SK-N-MC (cell line): ENCODE results near the gene CNST.

Experiments
- DNase-seq: peaks from one replicate; pipeline ENCODE4 v3.0.0-alpha.2; 2011; ENCODE audit warnings: low read depth, low spot score
- H3K27ac ChIP-seq: fragments of 200-600 bp; sonication (generic); 2 replicates; pipeline ENCODE4 v1.5.1; 2016; ENCODE audit warnings: mixed run types
- H3K36me3 ChIP-seq: fragments of 200-600 bp; sonication (generic); 2 replicates; pipeline ENCODE4 v1.6.1; 2017; ENCODE audit warnings: antibody characterized with exemption, low read length, mixed read lengths; ENCODE audit not compliant: insufficient read depth
- H3K4me3 ChIP-seq: fragments of 200-600 bp; sonication (generic); 2 replicates; pipeline ENCODE4 v1.5.1; 2016
- H3K9ac ChIP-seq: fragments of 200-600 bp; sonication (generic); 2 replicates; pipeline ENCODE4 v1.8.0; 2017; ENCODE audit warnings: mixed run types, mixed read lengths; ENCODE audit not compliant: insufficient read length
- H3K9me3 ChIP-seq: fragments of 200-600 bp; sonication (generic); 2 replicates; pipeline ENCODE4 v1.6.1; 2017; ENCODE audit warnings: low read depth, mild to moderate bottlenecking, antibody characterized with exemption, low read length, moderate library complexity, mixed read lengths
- EZH2 ChIP-seq: fragments of 200-600 bp; sonication (generic); IDR thresholded peaks from one replicate; pipeline ENCODE4 v1.6.1; 2017; ENCODE audit warnings: antibody characterized with exemption
- FOXP2 ChIP-seq: optimal IDR thresholded peaks from 2 replicates; pipeline ENCODE3; 2011; ENCODE audit warnings: mild to moderate bottlenecking, moderate library complexity; ENCODE audit not compliant: insufficient read depth; ENCODE audit errors: extremely low read length, control extremely low read depth
- POLR2AphosphoS5 ChIP-seq: IDR thresholded peaks from 2 replicates; pipeline ENCODE4 v1.6.1; 2012; ENCODE audit warnings: mild to moderate bottlenecking, low read depth, low read length, borderline replicate concordance

CNST gene

DNA sequence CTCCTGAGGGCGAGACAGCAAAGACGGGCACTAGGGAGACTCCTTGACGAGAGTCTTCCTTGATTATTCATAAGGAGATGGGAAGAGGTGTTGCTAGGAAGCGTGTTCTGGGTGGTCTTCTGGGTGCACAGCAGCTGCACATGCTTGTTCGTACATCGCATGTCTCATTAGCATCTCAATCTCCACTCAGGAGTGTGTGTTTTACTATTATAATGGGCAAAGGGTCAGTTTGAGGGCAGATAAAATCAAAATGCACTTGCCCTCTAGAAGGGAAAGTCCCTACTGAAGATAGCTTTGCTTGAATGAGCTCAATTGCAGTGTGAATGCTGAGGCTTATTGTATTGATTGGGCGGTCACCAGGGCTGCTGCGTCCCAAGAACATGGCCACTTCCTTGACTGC is 107.8 kb downstream of the CNST start:
- no peaks in the 10 kb centered on the region for H3K9me3 ChIP-seq
- H3K36me3 ChIP-seq = no peaks in the 10 kb centered on the region
- H3K4me3 ChIP-seq = no peak overlapping the region
- TF ChIP-seq EZH2 = no peak
- TF ChIP-seq POLR2AphosphoS5 = no peak
- TF ChIP-seq FOXP2 = no peak
- no peak overlapping the region for H3K9ac ChIP-seq
- no peak overlapping the region for H3K27ac ChIP-seq
- DNase-seq = no peak

DNA sequence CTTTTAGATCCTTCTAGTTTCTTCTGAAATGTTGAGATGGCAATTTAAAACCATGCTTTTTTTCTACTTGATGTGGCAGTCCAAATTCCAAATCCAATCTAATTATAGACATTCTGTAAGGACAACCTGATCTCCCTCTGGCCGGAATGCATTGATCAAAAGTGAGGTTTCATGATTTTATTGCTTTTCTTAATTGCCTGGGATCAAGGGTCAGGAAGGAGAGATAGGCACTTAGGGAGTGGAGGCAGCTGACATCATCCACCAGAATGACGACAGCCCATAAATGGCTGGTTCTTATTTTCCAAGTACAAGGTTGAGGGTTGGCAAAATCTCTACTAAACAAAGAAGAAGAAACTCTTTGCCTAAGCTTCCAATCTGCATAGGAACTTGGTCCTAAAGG is 111.6 kb downstream of the CNST start:
- no peak for DNase-seq

DNA sequence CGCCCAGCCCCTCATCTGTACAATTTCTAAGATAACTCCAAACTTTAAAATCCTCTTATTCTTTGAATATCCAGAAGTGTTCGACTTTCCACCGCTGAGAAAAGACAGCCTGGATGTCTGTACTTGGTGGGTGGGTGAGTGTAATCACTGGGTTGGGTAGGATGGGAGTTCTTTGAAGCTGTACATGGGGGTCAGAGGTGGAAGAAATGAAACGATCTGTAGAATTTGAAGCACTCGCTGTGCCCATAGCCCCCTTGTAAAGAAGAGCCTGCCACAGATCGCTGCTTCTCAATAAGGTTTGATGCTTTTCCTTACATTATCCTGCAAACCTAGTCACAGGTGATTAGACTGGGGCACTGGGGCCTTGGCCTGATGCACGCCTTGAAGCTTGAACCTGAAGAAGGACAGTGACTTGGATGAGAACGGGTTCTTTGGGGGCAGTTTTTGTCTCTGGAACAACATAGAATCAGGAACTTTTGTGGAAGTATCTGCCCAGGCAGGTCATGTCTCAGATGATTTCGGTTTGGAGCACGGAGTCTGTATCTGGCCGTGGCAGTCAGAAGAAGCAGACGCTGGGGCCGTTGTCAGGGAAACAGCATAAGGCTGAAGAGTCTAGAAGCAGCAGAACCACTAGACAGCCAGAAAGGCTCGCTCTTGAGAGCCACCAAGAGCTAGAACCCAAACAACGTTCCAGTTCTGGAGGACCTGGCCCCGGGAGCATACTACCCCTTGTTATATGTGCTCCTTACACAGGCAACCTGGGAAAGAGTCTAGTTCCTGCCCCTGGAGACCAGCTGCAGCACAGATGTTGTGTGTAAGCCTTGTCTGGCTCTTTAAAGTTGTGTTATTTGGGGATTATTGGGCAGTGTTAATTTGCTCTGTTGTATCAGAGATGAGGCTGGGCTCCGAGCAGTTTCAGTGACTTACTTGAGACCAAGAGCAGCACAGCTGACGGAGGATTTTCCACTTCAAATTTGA is 112.8 kb downstream of the CNST start:
- no peak for DNase-seq
- Histone ChIP-seq H3K36me3 (no peaks in the 10 kb centered on the region), H3K27ac (no peak overlapping the region), H3K9me3 (no peaks in the 10 kb centered on the region), H3K4me3 (no peak overlapping the region), H3K9ac (no peak overlapping the region)
- TF ChIP-seq EZH2 (no peak), FOXP2 (no peak), POLR2AphosphoS5 (no peak)

More for the DNA sequence above, 111.6 kb downstream of the CNST start:
- no peak overlapping the region for H3K27ac ChIP-seq
- TF ChIP-seq EZH2 = no peak
- no peak for TF ChIP-seq POLR2AphosphoS5
- no peak for TF ChIP-seq FOXP2
- H3K9ac ChIP-seq = no peak overlapping the region
- H3K36me3 ChIP-seq = no peaks in the 10 kb centered on the region
- H3K9me3 ChIP-seq = no peaks in the 10 kb centered on the region
- no peak overlapping the region for H3K4me3 ChIP-seq

GRCh38 chr1:246679794-246680177 is 113.5 kb downstream of the CNST start:
- no peak for TF ChIP-seq FOXP2
- H3K27ac ChIP-seq = no peak overlapping the region
- H3K4me3 ChIP-seq = no peak overlapping the region
- H3K9me3 ChIP-seq = no peaks in the 10 kb centered on the region
- no peak overlapping the region for H3K9ac ChIP-seq
- no peak for DNase-seq
- H3K36me3 ChIP-seq = no peaks in the 10 kb centered on the region

GRCh38 chr1:246680190-246680589 is 113.9 kb downstream of the CNST start:
- H3K9ac ChIP-seq = no peak overlapping the region
- no peaks in the 10 kb centered on the region for H3K36me3 ChIP-seq
- no peak for DNase-seq
- TF ChIP-seq POLR2AphosphoS5 (no peak), EZH2 (no peak), FOXP2 (no peak)
- H3K27ac ChIP-seq = no peak overlapping the region
- H3K4me3 ChIP-seq = no peak overlapping the region
- no peaks in the 10 kb centered on the region for H3K9me3 ChIP-seq

GRCh38 chr1:246680696-246681130 is 114.5 kb downstream of the CNST start:
- TF ChIP-seq EZH2 (no peak), POLR2AphosphoS5 (no peak)
- H3K36me3 ChIP-seq = no peaks in the 10 kb centered on the region
- H3K27ac ChIP-seq = no peak overlapping the region
- H3K9me3 ChIP-seq = no peaks in the 10 kb centered on the region
- H3K4me3 ChIP-seq = no peak overlapping the region
- no peak for DNase-seq
- no peak overlapping the region for H3K9ac ChIP-seq

DNA sequence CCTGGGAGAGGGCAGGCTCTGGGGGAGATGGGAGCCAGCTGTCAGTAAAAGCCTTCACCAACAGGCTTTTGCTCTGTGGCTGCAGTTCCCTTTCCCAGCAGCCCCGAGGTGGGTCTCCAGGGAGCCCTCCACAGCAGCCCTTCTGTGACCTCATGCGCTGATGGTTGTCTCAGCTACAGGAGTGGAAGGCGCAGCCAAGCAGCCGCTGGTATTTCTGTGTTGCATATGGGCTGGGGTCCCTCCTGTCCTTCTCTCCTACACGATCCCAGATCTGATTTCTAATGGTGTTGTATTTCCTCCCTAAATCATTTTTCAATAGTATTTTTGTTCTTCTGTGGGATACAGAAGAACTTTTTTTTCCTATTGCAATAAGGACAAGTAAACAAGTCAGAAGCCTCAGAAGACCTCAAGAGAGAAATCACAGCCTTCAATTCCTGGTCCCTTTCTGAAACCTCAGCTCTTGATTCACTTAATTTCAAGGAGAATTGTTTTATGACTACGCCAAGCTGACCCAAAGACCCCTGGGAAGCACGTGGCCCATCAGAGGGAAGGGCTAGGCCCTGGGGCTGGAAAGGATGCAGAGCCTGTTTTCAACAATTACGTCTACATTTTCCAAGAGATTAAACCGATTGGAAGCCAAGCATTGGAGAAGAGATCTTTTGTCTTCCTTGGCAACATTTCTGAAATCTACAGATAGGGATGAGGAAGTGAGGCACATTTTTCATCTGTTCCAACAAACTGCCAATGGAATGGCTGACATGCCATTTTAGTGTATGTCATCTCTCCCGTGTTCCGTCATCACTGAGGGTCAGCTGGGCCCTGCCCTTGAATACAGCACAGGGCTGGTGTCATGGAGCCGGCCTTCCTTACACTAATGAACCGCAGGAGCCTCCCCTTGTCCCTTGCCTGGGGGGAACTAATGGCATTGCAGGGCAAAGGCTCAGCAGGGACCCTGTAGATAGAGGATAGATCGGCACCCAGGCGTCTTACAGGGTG is 115.9 kb downstream of the CNST start:
- DNase-seq = no peak
- no peaks in the 10 kb centered on the region for H3K36me3 ChIP-seq
- TF ChIP-seq FOXP2 (no peak), POLR2AphosphoS5 (no peak), EZH2 (no peak)
- H3K9me3 ChIP-seq = no peaks in the 10 kb centered on the region
- H3K27ac ChIP-seq = peak overlapping the region; percentile 42; the same call in 1 of the 2 replicates
- H3K9ac ChIP-seq = no peak overlapping the region
- no peak overlapping the region for H3K4me3 ChIP-seq

GRCh38 chr1:246683521-246683920 is 117.3 kb downstream of the CNST start:
- no peak overlapping the region for H3K27ac ChIP-seq
- DNase-seq = no peak
- TF ChIP-seq FOXP2 (no peak), POLR2AphosphoS5 (no peak)
- H3K4me3 ChIP-seq = no peak overlapping the region
- no peak overlapping the region for H3K9ac ChIP-seq
- no peaks in the 10 kb centered on the region for H3K36me3 ChIP-seq
- H3K9me3 ChIP-seq = no peaks in the 10 kb centered on the region
